ENCODE measurements around the gene TEAD2.
"Not testable (repeated sequence)": the region's sequence is repeated elsewhere in the genome, so short reads cannot be mapped to it uniquely, and the experiment has no call there.

TEAD2 gene

DNA sequence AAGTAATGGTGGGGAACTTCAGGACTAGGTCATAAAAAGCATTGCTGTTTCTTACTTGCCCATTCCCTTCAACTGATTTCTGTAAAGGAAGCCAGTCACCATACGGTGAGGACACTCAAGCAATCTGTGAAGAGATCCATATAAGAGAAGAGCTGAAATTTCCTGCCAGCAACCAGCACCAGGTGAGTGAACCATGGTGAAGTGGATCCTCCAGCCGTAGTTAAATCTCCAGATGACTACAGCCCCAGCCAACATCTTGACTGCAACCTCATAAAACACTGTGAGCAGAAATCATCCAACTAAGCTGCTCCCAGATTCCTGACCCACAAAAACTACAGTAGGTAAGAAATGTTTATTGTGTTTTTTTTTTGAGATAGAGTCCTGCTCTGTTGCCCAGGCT is 33.5 kb downstream of the TEAD2 start:
- Histone ChIP-seq H3K4me1 (ENCODE audit: insufficient read depth, low read length) (peaks cover 8% of the 10 kb centered on the region), H3K4me3 (ENCODE audit: low read depth in 1 of 2, low read length in 2 of 2) (no peak overlapping the region), H3K27ac (ENCODE audit: low read length) (no peak overlapping the region), H3K9me3 (ENCODE audit: insufficient read depth, low read length, severe bottlenecking) (no peaks in the 10 kb centered on the region), H4K20me1 (ENCODE audit: insufficient read depth, low read length) (no peaks in the 10 kb centered on the region), H2AFZ (ENCODE audit: low read depth, low read length) (no peak overlapping the region), H3K4me2 (ENCODE audit: insufficient read depth, low read length) (no peak overlapping the region), H3K36me3 (ENCODE audit: insufficient read depth, low read length) (no peaks in the 10 kb centered on the region), H3K79me2 (ENCODE audit: insufficient read depth, low read length) (no peaks in the 10 kb centered on the region), H3K27me3 (ENCODE audit: insufficient read depth, low read length, poor library complexity) (no peaks in the 10 kb centered on the region), H3K9ac (ENCODE audit: low read depth, low read length) (no peak overlapping the region)
- TF ChIP-seq EZH2 (IDR thresholded peaks at IDR 0.05; ENCODE audit: borderline replicate concordance, low read depth, low read length, severe bottlenecking): no peak
- TF ChIP-seq, protein P1, sequence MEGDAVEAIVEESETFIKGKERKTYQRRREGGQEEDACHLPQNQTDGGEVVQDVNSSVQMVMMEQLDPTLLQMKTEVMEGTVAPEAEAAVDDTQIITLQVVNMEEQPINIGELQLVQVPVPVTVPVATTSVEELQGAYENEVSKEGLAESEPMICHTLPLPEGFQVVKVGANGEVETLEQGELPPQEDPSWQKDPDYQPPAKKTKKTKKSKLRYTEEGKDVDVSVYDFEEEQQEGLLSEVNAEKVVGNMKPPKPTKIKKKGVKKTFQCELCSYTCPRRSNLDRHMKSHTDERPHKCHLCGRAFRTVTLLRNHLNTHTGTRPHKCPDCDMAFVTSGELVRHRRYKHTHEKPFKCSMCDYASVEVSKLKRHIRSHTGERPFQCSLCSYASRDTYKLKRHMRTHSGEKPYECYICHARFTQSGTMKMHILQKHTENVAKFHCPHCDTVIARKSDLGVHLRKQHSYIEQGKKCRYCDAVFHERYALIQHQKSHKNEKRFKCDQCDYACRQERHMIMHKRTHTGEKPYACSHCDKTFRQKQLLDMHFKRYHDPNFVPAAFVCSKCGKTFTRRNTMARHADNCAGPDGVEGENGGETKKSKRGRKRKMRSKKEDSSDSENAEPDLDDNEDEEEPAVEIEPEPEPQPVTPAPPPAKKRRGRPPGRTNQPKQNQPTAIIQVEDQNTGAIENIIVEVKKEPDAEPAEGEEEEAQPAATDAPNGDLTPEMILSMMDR (IDR thresholded peaks at IDR 0.05; ENCODE audit: borderline replicate concordance, extremely low read depth, low read length, poor library complexity, severe bottlenecking): no peak
- DNase-seq: no peak
- ATAC-seq (ENCODE audit: insufficient read depth, low read depth): no peak

DNA sequence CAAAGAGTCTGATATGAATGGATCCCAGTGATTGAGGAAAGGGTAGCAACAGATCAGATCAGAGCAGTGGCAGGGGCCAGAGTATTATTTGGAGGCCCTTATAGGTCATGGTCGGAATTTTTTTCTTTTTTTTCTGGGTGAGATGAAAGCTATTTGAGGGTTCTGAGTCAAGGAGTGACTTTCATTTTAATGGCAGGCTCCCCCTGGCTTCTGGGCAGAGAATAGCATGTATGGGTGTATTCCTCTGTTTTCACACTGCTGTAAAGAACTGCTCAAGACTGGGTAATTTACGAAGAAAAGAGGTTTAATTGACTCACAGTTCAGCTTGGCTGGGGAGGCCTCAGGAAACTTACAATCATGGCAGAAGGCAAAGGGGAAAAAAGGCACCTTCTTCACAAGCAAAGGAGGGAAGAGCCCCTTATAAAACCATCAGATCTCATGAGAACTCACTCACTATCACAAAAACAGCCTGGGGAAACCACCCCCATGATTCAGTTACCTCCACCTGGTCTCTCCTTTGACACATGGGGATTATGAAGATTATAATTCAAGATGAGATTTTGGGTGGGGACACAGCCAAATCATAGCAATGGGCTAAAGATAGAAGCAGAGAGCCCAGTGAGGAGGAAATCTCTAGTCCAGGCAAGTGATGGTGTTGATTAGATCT is 34.2 kb downstream of the TEAD2 start:
- Histone ChIP-seq H3K4me2 (ENCODE audit: insufficient read depth, low read length) (no peak overlapping the region), H3K27ac (ENCODE audit: low read length) (no peak overlapping the region), H3K4me1 (ENCODE audit: insufficient read depth, low read length) (peaks cover 1% of the 10 kb centered on the region; the same call in 1 of the 2 replicates), H3K27me3 (ENCODE audit: insufficient read depth, low read length, poor library complexity) (no peaks in the 10 kb centered on the region), H3K9me3 (ENCODE audit: insufficient read depth, low read length, severe bottlenecking) (no peaks in the 10 kb centered on the region), H3K36me3 (ENCODE audit: insufficient read depth, low read length) (no peaks in the 10 kb centered on the region), H2AFZ (ENCODE audit: low read depth, low read length) (no peak overlapping the region), H3K79me2 (ENCODE audit: insufficient read depth, low read length) (no peaks in the 10 kb centered on the region), H3K9ac (ENCODE audit: low read depth, low read length) (no peak overlapping the region), H3K4me3 (ENCODE audit: low read depth in 1 of 2, low read length in 2 of 2) (no peak overlapping the region), H4K20me1 (ENCODE audit: insufficient read depth, low read length) (no peaks in the 10 kb centered on the region)
- DNase-seq: peak; percentile 38
- peak; percentile 55; the same call in 2 of the 3 replicates for ATAC-seq (ENCODE audit: insufficient read depth, low read depth)
- no peak for TF ChIP-seq EZH2 (IDR thresholded peaks at IDR 0.05; ENCODE audit: borderline replicate concordance, low read depth, low read length, severe bottlenecking)
- TF ChIP-seq, protein P1 (IDR thresholded peaks at IDR 0.05; ENCODE audit: borderline replicate concordance, extremely low read depth, low read length, poor library complexity, severe bottlenecking): peak; percentile 72

DNA sequence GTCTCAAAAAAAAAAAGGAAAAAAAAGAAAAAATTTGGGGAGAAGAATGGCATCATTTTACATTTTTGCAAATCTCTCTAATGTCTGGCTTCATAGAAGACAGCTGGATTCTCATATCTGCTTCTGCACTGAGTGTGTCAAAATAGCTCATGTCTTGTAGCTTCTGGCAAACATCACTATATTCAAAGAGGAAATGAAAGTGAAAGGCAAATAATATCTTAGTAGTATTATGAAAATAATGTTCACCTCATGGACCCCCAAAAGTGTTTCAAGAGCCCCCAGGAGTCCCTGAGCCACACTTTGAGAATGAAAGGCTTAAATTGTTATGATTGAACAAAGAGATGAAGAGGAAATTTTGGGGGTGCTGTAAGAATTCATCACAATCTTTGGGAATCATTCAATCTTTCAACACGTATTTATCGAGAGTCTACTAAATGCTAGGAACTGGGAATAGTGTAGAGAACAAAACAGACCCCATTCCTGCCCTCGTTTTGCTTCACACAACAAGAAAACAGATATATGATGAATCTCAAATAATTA is 36.0 kb downstream of the TEAD2 start:
- ATAC-seq (ENCODE audit: insufficient read depth, low read depth): no peak
- H3K36me3 ChIP-seq (ENCODE audit: insufficient read depth, low read length): no peaks in the 10 kb centered on the region
- no peak overlapping the region for H3K4me3 ChIP-seq (ENCODE audit: low read depth in 1 of 2, low read length in 2 of 2)
- H3K4me2 ChIP-seq (ENCODE audit: insufficient read depth, low read length): no peak overlapping the region
- H3K27me3 ChIP-seq (ENCODE audit: insufficient read depth, low read length, poor library complexity): no peaks in the 10 kb centered on the region
- H2AFZ ChIP-seq (ENCODE audit: low read depth, low read length): no peak overlapping the region
- H4K20me1 ChIP-seq (ENCODE audit: insufficient read depth, low read length): no peaks in the 10 kb centered on the region
- H3K79me2 ChIP-seq (ENCODE audit: insufficient read depth, low read length): no peaks in the 10 kb centered on the region
- no peaks in the 10 kb centered on the region for H3K9me3 ChIP-seq (ENCODE audit: insufficient read depth, low read length, severe bottlenecking)
- no peak for DNase-seq
- no peak overlapping the region for H3K9ac ChIP-seq (ENCODE audit: low read depth, low read length)
- no peak for TF ChIP-seq EZH2 (IDR thresholded peaks at IDR 0.05; ENCODE audit: borderline replicate concordance, low read depth, low read length, severe bottlenecking)
- TF ChIP-seq, protein P1 (IDR thresholded peaks at IDR 0.05; ENCODE audit: borderline replicate concordance, extremely low read depth, low read length, poor library complexity, severe bottlenecking): no peak
- no peaks in the 10 kb centered on the region for H3K4me1 ChIP-seq (ENCODE audit: insufficient read depth, low read length)
- no peak overlapping the region for H3K27ac ChIP-seq (ENCODE audit: low read length)

GRCh38 chr19:49325756-49326155 is 36.5 kb downstream of the TEAD2 start:
- not testable (repeated sequence) for H3K4me1 ChIP-seq (ENCODE audit: insufficient read depth, low read length); H3K4me2 ChIP-seq (ENCODE audit: insufficient read depth, low read length)

More at GRCh38 chr19:49325756-49326155, 36.5 kb downstream of the TEAD2 start:
- not testable (repeated sequence) for H3K9me3 ChIP-seq (ENCODE audit: insufficient read depth, low read length, severe bottlenecking); H2AFZ ChIP-seq (ENCODE audit: low read depth, low read length); H3K79me2 ChIP-seq (ENCODE audit: insufficient read depth, low read length); H3K27ac ChIP-seq (ENCODE audit: low read length); DNase-seq; H3K27me3 ChIP-seq (ENCODE audit: insufficient read depth, low read length, poor library complexity); H3K36me3 ChIP-seq (ENCODE audit: insufficient read depth, low read length); H4K20me1 ChIP-seq (ENCODE audit: insufficient read depth, low read length); H3K4me3 ChIP-seq (ENCODE audit: low read depth in 1 of 2, low read length in 2 of 2); ATAC-seq (ENCODE audit: insufficient read depth, low read depth); H3K9ac ChIP-seq (ENCODE audit: low read depth, low read length)

Measured in DND-41 (cell line).